Lower leg skin (tissue), 4 donors: ENCODE results near the gene CFLAR. TPM values are rescaled to one million over a fixed set of nuclear protein-coding genes. Genes with fewer than 3 reads are reported as not detected.

Experiments
- DNase-seq, 2 donors: peaks; one replicate each; pipeline ENCODE4 v3.0.0-alpha.2; 2019; ENCODE audit warnings: low spot score in 2 of 2
- H3K4me3 ChIP-seq: fragments of 200-600 bp; sonication (generic); 2 replicates; pipeline ENCODE4 v1.5.1; 2017; ENCODE audit warnings: mild to moderate bottlenecking, low read depth; ENCODE audit not compliant: poor library complexity, severe bottlenecking
- POLR2A ChIP-seq, 2 donors: fragments of 450-650 bp; IDR thresholded peaks; one replicate each; pipeline ENCODE4 v1.6.1; 2016 to 2017; ENCODE audit warnings: antibody characterized with exemption in 2 of 2, mild to moderate bottlenecking in 1 of 2, moderate library complexity in 1 of 2
- WGBS, 2 donors: methylation state at CpG; one replicate each; pipeline ENCODE4 v1.1.5; 2018; 5-methylcytosine and 5-hydroxymethylcytosine counted together
- intact Hi-C: fragments of 100-400 bp; cut with DNase I; formaldehyde crosslinking; loops from one replicate; pipeline ENCODE4 v1.15.0; 2023; ENCODE audit warnings: low total_unique reads
- total RNA-seq, 4 donors: library from RNA; depleted of rRNA; stranded (reverse); fragments of >200 nt; gene quantifications; one replicate each; pipeline ENCODE4 v1.1.0, GENCODE V29; 2016
- TF ChIP-seq, protein P1 (sequence below), 3 donors: fragments of 450-650 bp; IDR thresholded peaks; one replicate each; pipeline ENCODE4 v1.5.1; 2016; ENCODE audit warnings: antibody characterized with exemption in 3 of 3, mild to moderate bottlenecking in 3 of 3, moderate library complexity in 2 of 3

The CFLAR gene
- total RNA-seq, 4 donors from 2014 or later: 136 to 163 (median 147) TPM

DNA sequence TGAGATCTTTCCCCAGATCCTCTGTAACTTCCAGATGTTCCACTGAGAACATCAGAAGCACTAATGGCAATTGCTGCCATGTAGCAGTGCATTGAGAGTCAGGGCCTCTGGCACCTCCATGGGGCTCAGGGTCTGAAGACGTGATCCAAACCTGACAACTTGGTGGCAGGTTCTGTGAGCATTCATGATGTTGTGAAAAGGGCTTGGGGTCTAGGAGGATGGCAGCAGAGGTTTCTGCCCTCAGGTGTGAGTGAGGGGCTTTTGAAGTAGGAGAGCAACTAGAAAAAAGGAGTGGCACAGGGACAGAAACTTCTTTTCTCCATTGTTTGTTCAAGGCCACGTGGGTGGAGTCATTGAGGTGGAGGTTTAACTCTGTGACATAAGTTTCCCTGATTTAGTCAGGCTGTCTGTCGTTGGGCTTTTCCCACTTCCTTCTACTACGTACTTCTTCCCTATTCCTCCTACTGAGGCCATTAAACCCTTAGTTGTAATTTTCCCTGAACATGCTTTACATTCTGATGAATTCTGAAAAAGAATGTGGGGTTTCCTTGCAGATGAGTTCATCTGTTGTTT is 13.1 kb downstream of the CFLAR start:
- no peak overlapping the region for H3K4me3 ChIP-seq
- intact Hi-C loops: no loop called here
- TF ChIP-seq, protein P1, sequence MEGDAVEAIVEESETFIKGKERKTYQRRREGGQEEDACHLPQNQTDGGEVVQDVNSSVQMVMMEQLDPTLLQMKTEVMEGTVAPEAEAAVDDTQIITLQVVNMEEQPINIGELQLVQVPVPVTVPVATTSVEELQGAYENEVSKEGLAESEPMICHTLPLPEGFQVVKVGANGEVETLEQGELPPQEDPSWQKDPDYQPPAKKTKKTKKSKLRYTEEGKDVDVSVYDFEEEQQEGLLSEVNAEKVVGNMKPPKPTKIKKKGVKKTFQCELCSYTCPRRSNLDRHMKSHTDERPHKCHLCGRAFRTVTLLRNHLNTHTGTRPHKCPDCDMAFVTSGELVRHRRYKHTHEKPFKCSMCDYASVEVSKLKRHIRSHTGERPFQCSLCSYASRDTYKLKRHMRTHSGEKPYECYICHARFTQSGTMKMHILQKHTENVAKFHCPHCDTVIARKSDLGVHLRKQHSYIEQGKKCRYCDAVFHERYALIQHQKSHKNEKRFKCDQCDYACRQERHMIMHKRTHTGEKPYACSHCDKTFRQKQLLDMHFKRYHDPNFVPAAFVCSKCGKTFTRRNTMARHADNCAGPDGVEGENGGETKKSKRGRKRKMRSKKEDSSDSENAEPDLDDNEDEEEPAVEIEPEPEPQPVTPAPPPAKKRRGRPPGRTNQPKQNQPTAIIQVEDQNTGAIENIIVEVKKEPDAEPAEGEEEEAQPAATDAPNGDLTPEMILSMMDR (IDR thresholded peaks at IDR 0.05): no peak
- no peak for TF ChIP-seq POLR2A (IDR thresholded peaks at IDR 0.05)
- no peak for DNase-seq
- WGBS, 2 donors: 36 to 40% methylated on average over 4 of the region's 4 CpGs

DNA sequence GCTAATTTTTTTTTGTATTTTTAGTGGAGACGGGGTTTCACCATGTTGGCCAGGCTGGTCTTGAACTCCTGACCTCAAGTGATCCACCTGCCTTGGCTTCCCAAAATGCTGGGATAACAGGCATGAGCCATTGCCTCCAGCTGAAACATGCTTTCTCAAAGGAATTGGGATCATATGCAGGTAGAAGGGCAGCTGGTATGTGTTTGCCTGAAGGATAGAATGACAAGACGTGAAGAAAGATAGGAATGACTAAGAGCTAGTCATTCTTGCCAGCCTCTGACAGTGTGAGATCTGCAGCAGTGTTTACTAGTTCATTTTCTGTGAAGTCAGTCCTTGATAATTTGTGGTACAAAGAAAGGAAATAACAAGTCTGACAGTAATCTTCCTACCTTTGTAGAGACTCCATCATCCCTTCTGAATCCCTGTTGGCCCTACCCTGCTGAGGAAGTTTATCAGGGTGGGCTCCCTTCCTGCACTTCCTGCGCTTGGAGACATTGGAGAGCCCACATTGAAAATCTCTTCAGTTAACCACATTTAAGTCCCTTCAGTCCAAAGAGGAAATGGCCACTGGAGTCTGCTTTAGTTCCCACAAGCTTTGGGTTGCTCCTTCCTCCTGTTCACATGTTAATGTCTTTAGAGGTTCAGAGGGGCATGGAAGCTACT is 14.7 kb downstream of the CFLAR start:
- no peak for DNase-seq
- TF ChIP-seq POLR2A (IDR thresholded peaks at IDR 0.05): no peak
- TF ChIP-seq, protein P1 (IDR thresholded peaks at IDR 0.05): no peak
- H3K4me3 ChIP-seq: no peak overlapping the region
- intact Hi-C loops: no loop called here
- WGBS, 2 donors: 48 to 50% methylated on average over 3 of the region's 3 CpGs

DNA sequence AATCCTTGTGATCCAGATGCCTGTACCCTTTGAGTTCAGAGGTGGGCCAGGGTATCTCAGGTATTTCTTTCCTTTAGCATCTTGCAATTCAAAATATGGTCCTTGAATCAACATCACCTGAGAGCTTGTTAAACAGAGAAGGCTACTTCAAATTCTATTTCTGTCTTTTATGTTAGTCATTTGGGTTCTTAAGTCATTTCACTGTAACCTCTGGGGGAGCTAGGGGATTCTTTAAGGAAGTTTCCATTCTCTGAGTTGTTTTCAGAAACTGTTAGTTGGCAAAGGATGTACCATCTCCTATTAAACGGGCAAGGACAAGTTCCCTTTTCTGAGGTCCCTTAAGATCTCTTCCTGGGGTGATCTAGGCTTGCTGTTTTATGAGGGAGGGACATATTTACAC is 16.6 kb downstream of the CFLAR start:
- intact Hi-C loops: no loop called here
- DNase-seq: no peak
- 46 to 50% methylated on average over 1 of the region's 1 CpG for WGBS, 2 donors

DNA sequence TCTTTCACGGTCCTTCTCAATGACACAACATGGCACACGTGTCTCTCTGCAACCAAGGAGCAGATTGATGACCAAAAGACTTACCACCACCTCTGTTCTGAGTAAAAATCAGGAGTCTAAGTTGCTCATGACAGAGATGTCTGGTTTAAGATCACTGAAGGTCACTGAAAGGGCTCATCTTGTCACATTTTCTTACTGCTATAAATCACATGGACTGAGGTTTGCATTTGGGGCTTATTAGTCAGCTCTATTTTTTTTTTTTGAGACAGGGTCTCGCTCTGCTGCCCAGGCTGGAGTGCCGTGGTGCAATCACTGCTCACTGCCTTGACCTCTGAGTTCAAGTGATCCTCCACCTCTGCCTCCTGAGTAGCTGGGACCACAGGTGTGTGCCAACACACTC is 19.4 kb downstream of the CFLAR start:
- intact Hi-C loops: no loop called here
- no peak for DNase-seq
- H3K4me3 ChIP-seq: no peak overlapping the region
- TF ChIP-seq POLR2A (IDR thresholded peaks at IDR 0.05): no peak
- TF ChIP-seq, protein P1 (IDR thresholded peaks at IDR 0.05): no peak
- 81 to 85% methylated on average over 4 of the region's 4 CpGs for WGBS, 2 donors

More for the DNA sequence above, 16.6 kb downstream of the CFLAR start:
- TF ChIP-seq, protein P1 (IDR thresholded peaks at IDR 0.05): no peak
- no peak for TF ChIP-seq POLR2A (IDR thresholded peaks at IDR 0.05)
- no peak overlapping the region for H3K4me3 ChIP-seq

DNA sequence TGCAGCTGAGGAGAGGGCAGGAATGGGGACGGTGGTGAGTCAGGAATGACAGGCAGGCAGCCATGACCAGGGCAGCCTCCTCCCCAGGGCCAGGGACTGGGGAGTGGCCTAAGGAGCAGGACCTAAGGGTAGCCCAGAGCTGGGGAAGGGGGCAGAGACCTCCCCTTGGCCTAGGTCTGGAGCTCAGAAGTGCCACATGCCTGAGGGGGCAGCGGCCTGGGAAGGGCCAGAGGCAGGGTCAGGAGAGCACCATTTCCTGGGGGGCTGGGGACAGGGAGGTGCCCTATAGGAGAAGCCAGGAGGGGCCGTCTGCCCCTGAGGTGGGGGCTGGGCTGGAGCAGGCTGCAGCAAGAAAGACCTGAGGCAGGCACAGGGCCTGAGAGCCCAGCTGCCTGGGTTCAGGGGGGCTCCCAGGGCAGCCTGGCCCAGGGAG is 20.9 kb downstream of the CFLAR start:
- intact Hi-C loops: no loop called here
- H3K4me3 ChIP-seq: no peak overlapping the region
- TF ChIP-seq, protein P1 (IDR thresholded peaks at IDR 0.05): no peak
- TF ChIP-seq POLR2A (IDR thresholded peaks at IDR 0.05): no peak
- 75 to 78% methylated on average over 3 of the region's 3 CpGs for WGBS, 2 donors
- no peak for DNase-seq
